GM12891 (cell line): ENCODE results near the gene MED7.

ENCODE experiments used
- PAX5 ChIP-seq: IDR thresholded peaks from 2 replicates; pipeline ENCODE4 v1.6.1; 2011; ENCODE audit warnings: low read length, moderate library complexity, mild to moderate bottlenecking; ENCODE audit not compliant: insufficient read depth, severe bottlenecking
- POLR2A ChIP-seq: IDR thresholded peaks from 2 replicates; pipeline ENCODE4 v1.6.1; 2011; ENCODE audit warnings: low read depth, low read length, control low read depth
- POLR2AphosphoS5 ChIP-seq: IDR thresholded peaks from 2 replicates; pipeline ENCODE4 v1.6.1; 2011; ENCODE audit warnings: low read depth, low read length, control low read depth
- POU2F2 ChIP-seq: IDR thresholded peaks from 2 replicates; pipeline ENCODE4 v1.6.1; 2011; ENCODE audit warnings: low read depth, mild to moderate bottlenecking, control low read depth, low read length, moderate library complexity
- SPI1 ChIP-seq: IDR thresholded peaks from 2 replicates; pipeline ENCODE4 v1.6.1; 2011; ENCODE audit warnings: low read depth, low read length, control low read depth
- TAF1 ChIP-seq: IDR thresholded peaks from 2 replicates; pipeline ENCODE4 v1.6.1; 2011; ENCODE audit warnings: low read depth, low read length, control low read depth

GRCh38 chr5:157088342-157088990 is 54.2 kb downstream of the MED7 start:
- no peak for TF ChIP-seq PAX5
- no peak for TF ChIP-seq POLR2A
- TF ChIP-seq POLR2AphosphoS5 = no peak
- no peak for TF ChIP-seq TAF1
- no peak for TF ChIP-seq SPI1
- TF ChIP-seq POU2F2 = no peak
